Endothelial cell of hepatic sinusoid (primary cell): ENCODE data around the gene IL17REL.
"Not testable (repeated sequence)": the region's sequence is repeated elsewhere in the genome, so short reads cannot be mapped to it uniquely, and the experiment has no call there.

ENCODE experiments used
- in situ Hi-C: cut with HindIII; loops from 2 replicates; pipeline ENCODE4 v1.10.0; 2017; ENCODE audit warnings: low sequenced_read_pairs

Gene IL17REL

GRCh38 chr22:49949914-49950292, 62.7 kb downstream of the IL17REL start:
- in situ Hi-C loops: no loop called here

- in situ Hi-C loops: no loop called here
Observed at GRCh38 chr22:49948958-49949913, 63.3 kb downstream of the IL17REL start.

- in situ Hi-C loops: no loop called here
Observed at GRCh38 chr22:49948116-49948957, 64.2 kb downstream of the IL17REL start.

- in situ Hi-C loops: no loop called here
Observed at GRCh38 chr22:49947296-49947622, 65.3 kb downstream of the IL17REL start.

- in situ Hi-C loops: no loop called here
Observed at GRCh38 chr22:49946612-49947295, 65.8 kb downstream of the IL17REL start.

GRCh38 chr22:49945042-49945794, 67.3 kb downstream of the IL17REL start:
- in situ Hi-C loops: not testable (repeated sequence)
